DOHH2 (cell line): ENCODE results near the gene FOXN3.

Source experiments
- EZH2phosphoT487 ChIP-seq: fragments of 200-600 bp; sonication (generic); IDR thresholded peaks from 2 replicates; pipeline ENCODE4 v1.6.1; 2017; ENCODE audit warnings: borderline replicate concordance, mild to moderate bottlenecking, antibody characterized with exemption, low read length, moderate library complexity, mixed read lengths
- TF ChIP-seq, protein P1 (sequence below): fragments of 200-600 bp; sonication (generic); IDR thresholded peaks from one replicate; pipeline ENCODE4 v1.5.1; 2014; ENCODE audit warnings: antibody characterized with exemption, mild to moderate bottlenecking, low read depth, low read length; ENCODE audit not compliant: poor library complexity, severe bottlenecking

DNA sequence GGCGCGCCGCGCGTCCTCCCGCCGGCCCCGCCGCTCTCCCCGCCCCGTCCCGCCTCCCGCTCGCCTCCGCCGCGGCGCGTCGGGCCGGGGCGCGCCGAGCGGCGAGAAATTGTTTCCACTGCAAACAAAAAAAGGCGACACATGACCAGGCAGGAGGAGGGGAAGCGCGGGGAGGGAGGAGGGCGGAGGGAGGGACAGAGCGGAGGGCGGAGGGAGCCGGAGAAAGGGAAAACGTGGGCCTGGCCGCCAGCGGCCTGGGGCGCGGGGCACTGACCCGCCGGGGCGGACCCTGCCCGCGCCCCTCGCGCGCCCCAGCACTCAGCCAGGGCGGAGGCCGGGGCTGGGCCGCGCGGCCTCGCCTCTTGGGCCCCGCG is at the start of gene FOXN3:
- TF ChIP-seq, protein P1, sequence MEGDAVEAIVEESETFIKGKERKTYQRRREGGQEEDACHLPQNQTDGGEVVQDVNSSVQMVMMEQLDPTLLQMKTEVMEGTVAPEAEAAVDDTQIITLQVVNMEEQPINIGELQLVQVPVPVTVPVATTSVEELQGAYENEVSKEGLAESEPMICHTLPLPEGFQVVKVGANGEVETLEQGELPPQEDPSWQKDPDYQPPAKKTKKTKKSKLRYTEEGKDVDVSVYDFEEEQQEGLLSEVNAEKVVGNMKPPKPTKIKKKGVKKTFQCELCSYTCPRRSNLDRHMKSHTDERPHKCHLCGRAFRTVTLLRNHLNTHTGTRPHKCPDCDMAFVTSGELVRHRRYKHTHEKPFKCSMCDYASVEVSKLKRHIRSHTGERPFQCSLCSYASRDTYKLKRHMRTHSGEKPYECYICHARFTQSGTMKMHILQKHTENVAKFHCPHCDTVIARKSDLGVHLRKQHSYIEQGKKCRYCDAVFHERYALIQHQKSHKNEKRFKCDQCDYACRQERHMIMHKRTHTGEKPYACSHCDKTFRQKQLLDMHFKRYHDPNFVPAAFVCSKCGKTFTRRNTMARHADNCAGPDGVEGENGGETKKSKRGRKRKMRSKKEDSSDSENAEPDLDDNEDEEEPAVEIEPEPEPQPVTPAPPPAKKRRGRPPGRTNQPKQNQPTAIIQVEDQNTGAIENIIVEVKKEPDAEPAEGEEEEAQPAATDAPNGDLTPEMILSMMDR, result no peak
- TF ChIP-seq EZH2phosphoT487, result no peak
